Lower lobe of right lung (tissue), 2 donors: ENCODE measurements around the gene ABI3BP. TPM values are rescaled to one million over a fixed set of nuclear protein-coding genes. Genes with fewer than 3 reads are reported as not detected.

Source experiments
- ATAC-seq, 2 donors: fragments of 200-7000 bp; cut with Tn5 transposase; one replicate each; pipeline ENCODE4 v1.9.1; 2020 to 2022; ENCODE audit warnings: mild to moderate bottlenecking in 2 of 2, moderate library complexity in 2 of 2
- DNase-seq: peaks from one replicate; pipeline ENCODE4 v3.0.0-alpha.2; 2020
- H3K27ac ChIP-seq: fragments of 200-600 bp; one replicate; pipeline ENCODE4 v1.8.0; 2022
- H3K27me3 ChIP-seq: fragments of 200-600 bp; one replicate; pipeline ENCODE4 v1.8.0; 2022; ENCODE audit warnings: low read depth
- H3K36me3 ChIP-seq: fragments of 200-600 bp; one replicate; pipeline ENCODE4 v1.8.0; 2022; ENCODE audit warnings: mild to moderate bottlenecking
- H3K4me1 ChIP-seq: fragments of 200-600 bp; one replicate; pipeline ENCODE4 v1.8.0; 2022
- H3K4me3 ChIP-seq: fragments of 200-600 bp; one replicate; pipeline ENCODE4 v1.8.0; 2022; ENCODE audit warnings: mild to moderate bottlenecking
- H3K9me3 ChIP-seq: fragments of 200-600 bp; one replicate; pipeline ENCODE4 v1.8.0; 2022
- intact Hi-C: fragments of 100-400 bp; cut with DNase I; formaldehyde crosslinking; loops from one replicate; pipeline ENCODE4 v1.11.0; 2022
- total RNA-seq: library from RNA; stranded (reverse); fragmentation: NEBNext Ultra II Directional; extraction: Animal tissue kit (Norgen Biotek cat#: 25700); gene quantifications from one replicate; pipeline ENCODE4 v1.2.1, GENCODE V29; 2021
- TF ChIP-seq, protein P1 (sequence below): fragments of 200-600 bp; IDR thresholded peaks from one replicate; pipeline ENCODE4 v1.8.0; 2022; ENCODE audit warnings: antibody characterized with exemption, mild to moderate bottlenecking
- donor health status: DM: no; HTN: yes; CAD: no; lungs with severe emphysema.

The ABI3BP gene
- total RNA-seq, 1 donor from 2014 or later = 108 TPM

DNA sequence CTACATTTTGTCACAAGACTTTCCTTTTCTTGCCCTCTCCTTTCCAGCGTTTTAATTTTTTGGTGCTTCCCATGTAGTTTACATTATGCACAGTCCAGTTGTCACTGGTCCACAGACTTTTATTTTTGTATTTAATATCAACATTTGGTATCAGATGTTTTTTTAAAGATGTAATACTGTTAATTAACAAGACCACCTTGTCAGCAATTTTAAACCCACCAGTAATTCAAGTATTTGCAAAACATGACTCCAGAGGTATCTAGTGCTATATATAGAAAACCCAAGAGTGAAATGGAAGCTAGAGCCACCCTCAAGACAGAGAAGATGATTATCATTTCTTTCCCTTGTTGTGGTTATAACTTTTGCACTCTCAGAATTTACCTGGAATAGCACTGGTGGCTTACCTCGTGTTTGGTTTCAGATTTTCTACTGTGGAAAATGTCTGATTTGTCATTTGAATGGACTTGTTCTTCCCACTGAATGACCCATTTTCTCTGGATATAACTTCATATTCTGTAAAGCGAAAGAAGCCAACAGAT lies 227.7 kb downstream of the ABI3BP start:
- TF ChIP-seq, protein P1, sequence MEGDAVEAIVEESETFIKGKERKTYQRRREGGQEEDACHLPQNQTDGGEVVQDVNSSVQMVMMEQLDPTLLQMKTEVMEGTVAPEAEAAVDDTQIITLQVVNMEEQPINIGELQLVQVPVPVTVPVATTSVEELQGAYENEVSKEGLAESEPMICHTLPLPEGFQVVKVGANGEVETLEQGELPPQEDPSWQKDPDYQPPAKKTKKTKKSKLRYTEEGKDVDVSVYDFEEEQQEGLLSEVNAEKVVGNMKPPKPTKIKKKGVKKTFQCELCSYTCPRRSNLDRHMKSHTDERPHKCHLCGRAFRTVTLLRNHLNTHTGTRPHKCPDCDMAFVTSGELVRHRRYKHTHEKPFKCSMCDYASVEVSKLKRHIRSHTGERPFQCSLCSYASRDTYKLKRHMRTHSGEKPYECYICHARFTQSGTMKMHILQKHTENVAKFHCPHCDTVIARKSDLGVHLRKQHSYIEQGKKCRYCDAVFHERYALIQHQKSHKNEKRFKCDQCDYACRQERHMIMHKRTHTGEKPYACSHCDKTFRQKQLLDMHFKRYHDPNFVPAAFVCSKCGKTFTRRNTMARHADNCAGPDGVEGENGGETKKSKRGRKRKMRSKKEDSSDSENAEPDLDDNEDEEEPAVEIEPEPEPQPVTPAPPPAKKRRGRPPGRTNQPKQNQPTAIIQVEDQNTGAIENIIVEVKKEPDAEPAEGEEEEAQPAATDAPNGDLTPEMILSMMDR = no peak
- H3K4me3 ChIP-seq = no peak overlapping the region
- no peaks in the 10 kb centered on the region for H3K27me3 ChIP-seq
- ATAC-seq = no peak
- intact Hi-C loops = no loop called here
- no peak overlapping the region for H3K27ac ChIP-seq
- no peak for DNase-seq
- peaks cover 12% of the 10 kb centered on the region for H3K36me3 ChIP-seq
- H3K4me1 ChIP-seq = peaks cover 5% of the 10 kb centered on the region
- no peaks in the 10 kb centered on the region for H3K9me3 ChIP-seq

DNA sequence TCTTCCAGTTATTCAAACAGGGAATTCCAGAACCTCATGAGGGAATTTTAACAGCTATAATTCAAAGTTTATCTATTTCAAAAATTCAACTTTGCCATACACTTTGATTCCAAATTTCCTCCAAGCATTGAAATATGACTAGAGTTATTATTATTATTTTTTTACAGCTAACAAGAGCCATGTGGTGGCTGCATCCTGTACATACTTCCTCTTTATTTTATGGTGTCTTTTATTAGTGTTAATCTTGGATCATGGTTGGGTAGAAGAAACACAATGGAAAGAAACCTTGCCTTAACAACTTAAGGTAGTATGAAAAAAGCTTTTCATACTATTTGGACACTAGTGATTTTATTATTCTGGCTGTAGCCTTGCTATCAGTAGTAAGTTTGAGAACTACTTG lies 231.3 kb downstream of the ABI3BP start:
- intact Hi-C loops = no loop called here
- no peaks in the 10 kb centered on the region for H3K27me3 ChIP-seq
- H3K27ac ChIP-seq = no peak overlapping the region
- DNase-seq (no peak), ATAC-seq (no peak)
- H3K36me3 ChIP-seq = peaks cover 4% of the 10 kb centered on the region
- no peaks in the 10 kb centered on the region for H3K9me3 ChIP-seq
- H3K4me1 ChIP-seq = peaks cover 5% of the 10 kb centered on the region
- no peak overlapping the region for H3K4me3 ChIP-seq
- TF ChIP-seq, protein P1 = no peak

DNA sequence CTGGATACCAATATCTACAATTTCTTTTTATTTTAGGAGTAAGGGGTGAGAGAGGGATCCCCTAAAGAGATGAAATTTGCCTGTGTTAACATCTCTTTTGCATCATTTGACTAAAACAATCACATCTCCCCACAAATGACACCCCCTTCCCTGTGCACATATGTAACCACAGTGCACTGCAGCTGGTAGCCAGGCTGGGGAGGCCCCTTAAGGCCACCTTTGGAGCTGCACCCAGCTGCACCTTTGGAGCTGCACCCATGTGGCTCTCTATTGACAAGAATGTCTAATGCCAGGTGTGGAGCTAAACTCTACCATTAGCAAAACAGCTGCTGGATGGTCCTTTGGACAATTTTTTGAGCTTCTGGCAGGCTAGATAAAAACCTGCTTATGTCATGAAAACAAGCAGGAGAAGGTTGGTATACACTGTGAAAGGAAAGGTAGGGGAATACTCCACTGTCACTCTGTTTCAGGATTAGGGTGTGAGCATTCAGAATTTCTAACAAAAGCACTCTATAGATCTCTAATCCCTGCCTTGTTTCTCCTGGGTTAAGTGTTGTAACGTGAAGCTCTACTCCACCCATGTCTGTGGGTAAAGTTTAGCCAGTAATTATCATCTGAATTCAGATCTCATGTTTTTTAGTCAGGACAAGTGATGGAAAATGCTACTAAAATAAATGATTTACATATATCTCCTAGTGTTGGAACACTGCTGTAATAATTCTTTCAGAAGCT lies 231.8 kb downstream of the ABI3BP start:
- peaks cover 4% of the 10 kb centered on the region for H3K36me3 ChIP-seq
- no peak overlapping the region for H3K4me3 ChIP-seq
- ATAC-seq (peak; percentile 46 to 51), DNase-seq (no peak)
- peaks cover 5% of the 10 kb centered on the region for H3K4me1 ChIP-seq
- H3K27ac ChIP-seq = no peak overlapping the region
- intact Hi-C loops = no loop called here
- TF ChIP-seq, protein P1 = peak; percentile 15
- H3K9me3 ChIP-seq = no peaks in the 10 kb centered on the region
- no peaks in the 10 kb centered on the region for H3K27me3 ChIP-seq

DNA sequence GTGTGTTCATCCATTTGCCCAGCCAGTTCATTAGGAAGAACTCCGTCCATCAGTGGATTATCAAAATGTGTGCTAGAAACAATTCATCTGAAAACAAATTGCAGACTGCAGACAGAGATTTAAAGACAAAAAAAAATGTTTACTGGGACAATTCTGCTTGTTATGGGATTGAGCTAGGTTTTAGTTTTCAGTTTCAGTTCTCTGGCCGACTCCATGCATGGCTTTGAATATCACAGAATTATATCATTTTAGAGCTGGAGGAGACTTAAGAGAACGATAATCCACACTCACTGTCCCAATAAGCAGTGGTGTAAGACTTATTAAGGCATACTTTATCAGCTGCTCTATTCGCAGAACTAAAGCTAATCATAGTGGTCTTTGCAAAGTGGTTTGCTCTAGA lies 232.8 kb downstream of the ABI3BP start:
- no peak overlapping the region for H3K4me3 ChIP-seq
- no peak overlapping the region for H3K27ac ChIP-seq
- TF ChIP-seq, protein P1 = no peak
- ATAC-seq (peak in 1 of 2 donors; percentile 24), DNase-seq (no peak)
- no peaks in the 10 kb centered on the region for H3K9me3 ChIP-seq
- H3K27me3 ChIP-seq = no peaks in the 10 kb centered on the region
- peaks cover 5% of the 10 kb centered on the region for H3K4me1 ChIP-seq
- intact Hi-C loops = no loop called here
- no peaks in the 10 kb centered on the region for H3K36me3 ChIP-seq

DNA sequence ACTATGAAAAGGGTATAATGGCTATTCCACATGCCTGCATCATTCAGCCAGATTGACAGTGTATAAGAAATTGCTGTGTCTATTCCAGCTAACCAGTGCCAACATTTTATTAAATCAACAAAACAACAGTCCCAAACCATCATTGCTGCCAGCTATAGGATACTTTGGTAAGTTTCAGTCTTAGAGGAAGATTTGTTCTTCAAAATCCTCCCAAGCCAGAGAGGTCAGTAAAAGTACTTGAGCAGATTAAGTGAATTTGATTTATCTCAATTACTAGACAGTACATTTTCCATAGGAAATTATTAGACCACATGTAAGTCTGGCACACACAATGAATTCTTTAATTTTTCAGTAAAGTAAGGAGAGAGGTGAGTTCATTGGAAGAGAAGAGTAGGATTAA lies 233.3 kb downstream of the ABI3BP start:
- intact Hi-C loops = no loop called here

More for the DNA sequence above, 233.3 kb downstream of the ABI3BP start:
- Histone ChIP-seq H3K27ac (no peak overlapping the region), H3K4me3 (no peak overlapping the region), H3K4me1 (peaks cover 5% of the 10 kb centered on the region), H3K9me3 (no peaks in the 10 kb centered on the region), H3K36me3 (no peaks in the 10 kb centered on the region), H3K27me3 (no peaks in the 10 kb centered on the region)
- no peak for ATAC-seq
- DNase-seq = no peak
- TF ChIP-seq, protein P1 = no peak
